CD4-positive, alpha-beta T cell treated with Interleukin-4 for 1 hour (primary cell): ENCODE data around the gene POU6F2.

Experiments used
- DNase-seq, 2 donors: peaks; one replicate each; pipeline ENCODE4 v3.0.0-alpha.2; 2020 to 2022

POU6F2 gene

GRCh38 chr7:39414224-39415035, 436.7 kb downstream of the POU6F2 start:
- peak; percentile 25 to 44 for DNase-seq

DNA sequence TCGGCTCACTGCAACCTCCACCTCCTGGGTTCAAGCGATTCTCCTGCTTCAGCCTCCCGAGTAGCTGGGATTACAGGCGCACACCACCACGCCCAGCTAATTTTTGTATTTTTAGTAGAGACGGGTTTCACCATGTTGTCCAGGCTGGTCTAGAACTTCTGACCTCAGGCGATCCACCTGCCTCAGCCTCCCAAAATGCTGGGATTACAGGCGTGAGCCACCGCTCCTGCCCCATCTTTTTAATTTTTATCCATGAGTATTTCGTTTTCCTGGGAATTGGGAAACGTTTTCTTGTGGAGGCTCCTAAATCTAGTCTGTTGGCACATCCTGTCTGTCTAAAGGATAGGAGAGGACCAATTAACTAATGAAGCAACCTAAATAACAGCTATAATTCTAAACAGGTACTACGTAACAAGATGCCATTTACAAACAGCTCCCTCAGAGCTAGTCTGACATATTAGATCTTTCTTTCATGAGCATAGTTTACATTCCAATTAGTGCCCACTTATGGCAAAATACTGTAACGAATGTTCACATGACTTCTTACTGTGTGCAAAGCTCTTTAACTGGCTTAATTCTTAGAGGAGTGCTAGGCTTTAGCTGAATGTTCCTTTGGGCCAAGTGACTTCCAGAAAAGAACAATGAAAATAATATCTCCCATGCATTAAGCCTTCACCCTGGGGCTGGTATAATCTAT, 437.5 kb downstream of the POU6F2 start:
- no peak for DNase-seq

GRCh38 chr7:39416866-39417265, 439.2 kb downstream of the POU6F2 start:
- DNase-seq = no peak

- DNase-seq = no peak
Measured at GRCh38 chr7:39417642-39418041, 439.9 kb downstream of the POU6F2 start.

- no peak for DNase-seq
Measured at GRCh38 chr7:39421251-39421650, 443.5 kb downstream of the POU6F2 start.

GRCh38 chr7:39421661-39422060, 444.0 kb downstream of the POU6F2 start:
- no peak for DNase-seq

- DNase-seq = no peak
Measured at GRCh38 chr7:39428221-39428620, 450.5 kb downstream of the POU6F2 start.

DNA sequence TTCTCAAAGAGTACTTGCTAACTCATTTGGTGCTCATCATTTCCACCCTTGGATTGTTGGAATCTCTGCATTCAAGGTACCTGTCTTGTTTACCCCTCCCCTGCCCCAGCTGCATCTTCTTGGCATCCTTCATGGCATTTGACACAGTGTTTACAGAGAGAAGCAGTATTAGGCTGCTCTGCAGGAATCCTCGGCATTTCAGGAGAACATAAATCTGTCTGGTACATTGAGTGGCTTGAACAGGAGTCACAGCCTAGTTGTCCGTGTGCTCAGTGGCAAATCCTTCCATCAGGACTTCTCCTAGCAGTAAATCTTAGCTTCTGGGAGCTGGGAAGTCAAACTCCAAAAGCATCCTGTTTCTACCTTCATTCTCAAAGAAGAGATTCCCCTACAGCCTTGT, 451.7 kb downstream of the POU6F2 start:
- DNase-seq = no peak

DNA sequence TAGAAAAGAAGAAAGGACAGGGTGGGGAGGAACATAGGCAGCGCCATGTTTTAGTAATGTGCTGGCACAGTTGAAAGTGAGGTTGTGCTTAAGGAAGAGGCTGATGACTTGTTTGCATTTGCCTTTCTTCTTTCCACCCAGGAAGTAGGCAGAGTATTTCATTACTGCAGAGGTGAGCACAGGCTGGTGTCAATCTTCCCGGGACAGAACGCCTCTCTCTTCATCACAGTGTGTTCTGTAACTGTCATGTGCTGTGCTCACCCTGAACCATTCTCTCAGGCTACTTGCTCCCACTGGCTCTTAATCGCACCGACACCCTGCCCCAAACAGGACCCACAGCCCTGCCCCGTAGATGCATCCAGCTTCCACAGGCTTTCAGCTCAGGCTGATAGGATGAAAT, 452.7 kb downstream of the POU6F2 start:
- no peak for DNase-seq

DNA sequence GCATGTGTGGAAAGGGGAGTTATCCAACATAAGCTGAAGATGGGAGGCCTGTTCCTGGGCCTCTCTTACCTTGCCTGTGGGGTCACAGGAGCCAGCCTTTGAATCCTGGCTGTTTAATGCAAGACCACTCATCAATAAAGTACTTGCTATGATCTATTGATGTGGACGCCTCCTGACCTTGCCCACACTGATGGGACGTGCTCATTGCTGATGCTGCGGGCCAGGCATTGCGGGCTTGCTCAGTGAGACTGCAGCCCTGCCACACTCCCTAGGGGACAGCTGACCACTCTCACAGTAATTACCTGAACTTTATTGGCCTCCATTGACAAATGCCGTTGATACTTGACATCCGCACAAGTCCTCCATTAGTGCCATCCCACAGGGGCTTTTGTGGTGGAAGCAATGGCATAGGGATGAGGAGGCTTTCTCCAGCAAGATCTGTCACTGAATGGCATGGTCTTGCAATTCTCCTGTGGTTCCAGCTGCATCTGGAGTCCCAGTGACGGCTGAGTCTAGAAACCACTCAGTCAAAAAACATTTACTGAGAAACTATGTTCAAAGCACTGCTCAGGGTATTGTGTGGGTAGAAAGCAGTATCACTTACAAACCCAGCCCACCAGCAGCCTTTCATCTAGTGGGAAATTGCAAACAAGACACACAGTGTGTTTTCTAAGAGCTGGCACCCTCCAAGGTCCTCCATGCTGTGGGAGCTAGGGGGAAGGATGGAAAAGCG, 453.4 kb downstream of the POU6F2 start:
- DNase-seq = no peak

- no peak for DNase-seq
Measured at GRCh38 chr7:39432368-39432767, 454.7 kb downstream of the POU6F2 start.

DNA sequence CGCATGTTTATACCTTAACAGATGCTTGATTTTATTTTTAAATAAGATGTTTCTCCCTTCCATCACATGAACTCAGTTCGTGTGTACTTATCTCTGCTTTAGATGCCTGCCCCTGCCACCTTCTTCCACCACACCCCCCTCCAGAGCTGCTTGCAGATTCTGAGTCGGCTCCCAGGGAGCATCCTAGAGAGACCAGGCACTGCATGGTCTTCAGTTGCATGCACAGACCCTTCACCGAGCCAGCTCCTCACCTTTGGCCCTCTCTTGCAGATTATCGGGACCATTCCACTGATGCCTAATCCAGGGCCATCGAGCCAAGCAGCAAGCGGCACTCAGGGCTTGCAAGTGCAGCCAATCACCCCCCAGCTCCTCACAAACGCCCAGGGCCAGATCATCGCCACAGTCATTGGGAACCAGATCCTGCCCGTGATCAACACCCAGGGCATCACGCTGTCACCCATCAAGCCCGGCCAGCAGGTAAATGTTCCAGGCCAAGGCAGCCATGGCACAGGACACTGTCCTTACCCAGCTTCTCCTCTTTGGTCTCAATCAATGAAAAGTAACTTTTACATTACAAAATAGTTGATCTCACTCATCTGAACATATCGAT, 455.2 kb downstream of the POU6F2 start:
- DNase-seq = no peak

GRCh38 chr7:39433550-39433949, 455.8 kb downstream of the POU6F2 start:
- no peak for DNase-seq

DNA sequence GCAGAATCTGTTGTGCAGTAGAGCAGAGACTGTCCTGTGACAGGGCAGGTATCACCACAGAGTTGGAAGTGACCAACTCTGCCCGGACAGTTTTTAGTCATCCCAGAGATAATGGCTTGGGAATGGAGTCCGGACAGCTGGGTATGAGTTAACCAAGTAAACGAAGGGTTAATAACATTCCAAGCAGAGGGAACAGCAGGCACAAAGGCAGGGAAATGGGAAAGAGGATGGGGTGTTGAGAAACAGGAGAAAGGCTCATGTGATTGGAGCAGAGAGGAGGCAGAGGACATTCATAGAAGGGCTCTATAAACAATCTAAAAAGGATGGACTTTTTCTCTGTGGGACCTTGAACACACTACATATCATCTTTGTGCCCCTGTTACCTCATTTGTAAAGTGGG, 456.3 kb downstream of the POU6F2 start:
- no peak for DNase-seq

DNA sequence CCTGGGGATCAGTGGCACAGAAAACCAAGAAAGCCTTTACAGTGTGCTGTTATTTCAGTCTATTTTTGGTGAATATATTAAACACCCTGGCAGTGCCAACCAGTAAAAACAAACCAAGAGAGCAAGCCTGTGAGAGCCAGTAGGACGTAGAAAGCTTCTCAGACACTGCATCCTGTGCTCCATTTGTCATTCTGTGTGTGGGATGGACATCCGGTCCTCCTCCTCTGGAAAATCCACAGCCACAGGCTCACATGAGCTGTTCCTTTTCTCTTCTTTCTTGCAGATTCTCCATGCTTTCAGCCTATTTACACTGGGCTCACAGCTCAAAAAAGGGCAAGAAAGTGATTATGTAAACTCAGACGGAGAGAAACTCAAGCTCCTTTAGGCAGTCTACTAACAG, 468.8 kb downstream of the POU6F2 start:
- DNase-seq = no peak

- no peak for DNase-seq
Measured at GRCh38 chr7:39451901-39452300, 474.2 kb downstream of the POU6F2 start.

GRCh38 chr7:39453743-39454355, 476.1 kb downstream of the POU6F2 start:
- peak; percentile 27 to 46 for DNase-seq

GRCh38 chr7:39458061-39458745, 480.5 kb downstream of the POU6F2 start:
- no peak for DNase-seq

GRCh38 chr7:39459636-39460035, 481.9 kb downstream of the POU6F2 start:
- no peak for DNase-seq

DNA sequence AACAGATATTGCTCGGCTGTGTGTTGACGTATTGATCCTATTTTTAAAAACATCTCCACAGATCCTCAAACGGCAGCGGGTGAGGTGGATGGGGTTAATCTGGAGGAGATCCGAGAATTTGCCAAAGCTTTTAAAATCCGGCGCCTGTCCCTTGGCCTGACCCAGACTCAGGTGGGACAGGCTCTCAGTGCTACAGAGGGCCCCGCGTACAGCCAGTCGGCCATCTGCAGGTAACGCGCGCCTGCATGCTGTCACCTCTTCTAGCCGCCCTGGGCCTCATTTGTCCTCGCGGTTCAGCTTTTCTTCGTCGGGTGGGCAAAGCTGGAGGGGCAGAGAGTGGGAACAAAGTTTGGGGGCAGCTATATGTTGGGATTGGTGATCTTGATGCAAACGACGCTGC, 482.8 kb downstream of the POU6F2 start:
- no peak for DNase-seq

DNA sequence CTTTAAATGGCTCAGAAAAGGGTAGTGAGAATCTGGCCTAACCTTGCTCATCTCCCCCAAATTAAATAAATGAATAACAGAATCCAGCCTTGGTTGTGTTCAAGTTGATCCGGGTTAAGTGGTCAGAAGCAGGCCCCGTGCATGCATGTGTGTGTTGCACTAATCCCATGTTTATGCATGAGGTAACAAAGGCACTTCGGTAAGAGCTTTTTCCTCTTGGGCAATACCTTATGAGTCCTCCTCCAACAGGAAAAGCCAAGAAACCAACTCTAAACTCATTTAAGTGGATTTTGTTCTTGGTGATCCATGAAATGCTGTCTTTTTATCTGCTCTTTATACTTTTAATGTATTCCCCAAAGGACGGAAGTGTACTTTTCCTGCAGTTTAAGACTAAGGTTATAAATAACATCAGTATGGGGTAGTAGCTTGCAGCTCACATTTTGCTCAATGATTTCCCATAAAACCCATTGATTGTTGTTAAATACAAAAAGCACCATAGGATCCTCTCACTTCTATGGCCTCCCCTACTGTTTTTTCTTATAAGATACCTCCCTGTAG, 483.6 kb downstream of the POU6F2 start:
- no peak for DNase-seq

DNA sequence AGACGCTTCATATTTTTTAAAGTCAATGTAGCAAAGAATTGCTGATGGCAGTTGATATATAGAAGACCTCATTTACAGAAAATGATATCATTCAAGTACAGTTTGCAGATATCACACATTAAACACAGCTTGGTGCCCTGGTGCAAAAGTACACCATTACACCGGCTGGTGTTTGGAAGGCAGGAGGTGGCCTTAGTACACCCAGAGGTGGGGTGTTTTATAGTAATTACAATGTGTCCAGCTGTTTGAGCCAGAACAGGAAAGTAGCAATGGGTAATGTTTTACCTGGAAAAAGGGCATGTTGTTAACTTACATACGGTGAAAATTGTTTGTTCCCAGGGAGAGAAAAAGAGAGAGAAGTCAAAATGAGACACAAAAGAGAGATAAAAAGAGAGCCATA, 485.5 kb downstream of the POU6F2 start:
- no peak for DNase-seq
